ENCODE measurements around the gene PPARD.
"Not testable (repeated sequence)": the region's sequence is repeated elsewhere in the genome, so short reads cannot be mapped to it uniquely, and the experiment has no call there.

PPARD gene

GRCh38 chr6:35429463-35429862 lies 87.1 kb downstream of the PPARD start:
- TF ChIP-seq CTCF (IDR thresholded peaks at IDR 0.05; ENCODE audit: low read length, missing control alignments): no peak
- no peak for DNase-seq (ENCODE audit: low read depth)
- no peak overlapping the region for H3K4me3 ChIP-seq (replicated peaks; ENCODE audit: low read depth, low read length)

- DNase-seq (ENCODE audit: low read depth): no peak
- no peak overlapping the region for H3K4me3 ChIP-seq (replicated peaks; ENCODE audit: low read depth, low read length)
- no peak for TF ChIP-seq CTCF (IDR thresholded peaks at IDR 0.05; ENCODE audit: low read length, missing control alignments)
Observed at GRCh38 chr6:35432291-35432690, 89.9 kb downstream of the PPARD start.

GRCh38 chr6:35432702-35433101 lies 90.3 kb downstream of the PPARD start:
- not testable (repeated sequence) for DNase-seq (ENCODE audit: low read depth); H3K4me3 ChIP-seq (replicated peaks; ENCODE audit: low read depth, low read length)

- DNase-seq (ENCODE audit: low read depth): no peak
- H3K4me3 ChIP-seq (replicated peaks; ENCODE audit: low read depth, low read length): no peak overlapping the region
- no peak for TF ChIP-seq CTCF (IDR thresholded peaks at IDR 0.05; ENCODE audit: low read length, missing control alignments)
Observed at GRCh38 chr6:35435074-35435837, 92.9 kb downstream of the PPARD start.

GRCh38 chr6:35436071-35436857 lies 93.9 kb downstream of the PPARD start:
- DNase-seq (ENCODE audit: low read depth): no peak
- TF ChIP-seq CTCF (IDR thresholded peaks at IDR 0.05; ENCODE audit: low read length, missing control alignments): no peak
- no peak overlapping the region for H3K4me3 ChIP-seq (replicated peaks; ENCODE audit: low read depth, low read length)

GRCh38 chr6:35438378-35439065 lies 96.2 kb downstream of the PPARD start:
- not testable (repeated sequence) for H3K4me3 ChIP-seq (replicated peaks; ENCODE audit: low read depth, low read length); DNase-seq (ENCODE audit: low read depth)

- no peak overlapping the region for H3K4me3 ChIP-seq (replicated peaks; ENCODE audit: low read depth, low read length)
- no peak for DNase-seq (ENCODE audit: low read depth)
- no peak for TF ChIP-seq CTCF (IDR thresholded peaks at IDR 0.05; ENCODE audit: low read length, missing control alignments)
Observed at GRCh38 chr6:35439308-35439707, 97.0 kb downstream of the PPARD start.

Data from fibroblast of pulmonary artery (primary cell).